Measurements from ENCODE around the gene ZNF180. TPM values are rescaled to one million over a fixed set of nuclear protein-coding genes. Genes with fewer than 3 reads are reported as not detected.
"Not testable (repeated sequence)": the region's sequence is repeated elsewhere in the genome, so short reads cannot be mapped to it uniquely, and the experiment has no call there.

Gene ZNF180
- polyA plus RNA-seq (2012; ENCODE audit: insufficient read depth, insufficient read length): 2.9 TPM

- H3K4me3 ChIP-seq (ENCODE audit: low read length): peak within 1 kb of the TSS; percentile 94
- peak; percentile 93 for DNase-seq (ENCODE audit: low read depth, low spot score)
Observed at GRCh38 chr19:44499962-44500949, at the start of gene ZNF180. TSS of gene ZNF180 (minus strand) at chr19:44500522. CDS start at chr19:44497334, 3,188 bp downstream.

DNA sequence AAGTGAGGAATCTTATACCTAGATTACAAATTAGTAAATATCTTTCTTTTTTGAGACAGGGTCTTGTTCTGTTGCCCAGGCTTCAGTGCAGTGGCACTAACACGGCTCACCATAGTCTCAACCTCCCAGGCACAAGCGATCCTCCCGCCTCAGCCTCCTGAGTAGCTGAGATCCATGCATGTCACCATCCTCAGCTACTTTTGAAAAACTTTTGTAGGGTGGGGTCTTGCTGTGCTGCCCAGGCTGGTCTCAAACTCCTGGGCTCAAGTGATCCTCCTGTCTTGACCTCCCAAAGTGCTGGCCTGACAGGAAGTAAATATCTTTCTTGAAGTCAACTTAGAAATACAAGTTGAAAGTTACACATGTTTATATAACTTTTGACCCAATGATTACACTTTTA is 49.2 kb upstream of the ZNF180 start:
- no peak overlapping the region for H3K4me3 ChIP-seq (ENCODE audit: low read length)
- no peak for DNase-seq (ENCODE audit: low read depth, low spot score)

- DNase-seq (ENCODE audit: low read depth, low spot score): no peak
- no peak overlapping the region for H3K4me3 ChIP-seq (ENCODE audit: low read length)
Observed at GRCh38 chr19:44548736-44549135, 48.4 kb upstream of the ZNF180 start.

DNA sequence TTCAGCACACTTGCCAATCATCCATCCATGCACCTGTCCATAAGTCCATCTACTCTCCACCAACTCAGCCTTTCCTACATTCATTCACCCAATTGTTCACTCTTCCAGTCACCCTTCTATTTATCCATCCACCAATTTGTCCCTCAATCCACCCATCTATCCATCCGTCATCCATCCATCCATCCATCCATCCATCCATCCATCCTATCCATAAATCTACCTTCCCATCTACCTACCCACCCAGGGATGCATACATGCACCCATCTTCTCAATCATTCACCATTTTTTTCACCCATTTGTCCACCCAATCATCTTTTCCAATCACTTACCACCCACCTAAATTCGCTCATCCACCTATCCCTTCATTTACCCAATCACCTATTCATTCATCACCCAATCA is 43.7 kb upstream of the ZNF180 start:
- DNase-seq (ENCODE audit: low read depth, low spot score): no peak
- H3K4me3 ChIP-seq (ENCODE audit: low read length): no peak overlapping the region

DNA sequence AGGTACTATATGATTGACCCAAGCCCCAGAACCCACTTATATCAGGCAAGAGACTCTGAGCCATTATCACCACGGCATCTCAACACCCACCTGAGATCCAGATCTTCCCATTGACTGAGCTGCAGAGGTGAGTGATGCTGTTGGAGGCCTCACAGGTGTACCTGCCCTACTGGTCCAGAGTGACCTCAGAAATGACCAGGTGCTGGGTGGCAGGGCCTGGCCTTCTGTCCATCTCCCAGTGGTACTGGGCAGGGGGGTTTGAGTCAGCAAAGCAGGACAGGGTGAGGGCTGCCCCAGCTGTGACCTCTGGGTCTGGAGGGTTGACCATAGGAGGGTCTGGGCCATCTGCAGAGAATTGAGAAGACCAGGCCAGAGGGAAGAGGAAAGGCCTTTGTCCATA is 42.3 kb upstream of the ZNF180 start:
- no peak overlapping the region for H3K4me3 ChIP-seq (ENCODE audit: low read length)
- no peak for DNase-seq (ENCODE audit: low read depth, low spot score)

- no peak for DNase-seq (ENCODE audit: low read depth, low spot score)
- no peak overlapping the region for H3K4me3 ChIP-seq (ENCODE audit: low read length)
Observed at GRCh38 chr19:44540736-44541135, 40.4 kb upstream of the ZNF180 start.

DNA sequence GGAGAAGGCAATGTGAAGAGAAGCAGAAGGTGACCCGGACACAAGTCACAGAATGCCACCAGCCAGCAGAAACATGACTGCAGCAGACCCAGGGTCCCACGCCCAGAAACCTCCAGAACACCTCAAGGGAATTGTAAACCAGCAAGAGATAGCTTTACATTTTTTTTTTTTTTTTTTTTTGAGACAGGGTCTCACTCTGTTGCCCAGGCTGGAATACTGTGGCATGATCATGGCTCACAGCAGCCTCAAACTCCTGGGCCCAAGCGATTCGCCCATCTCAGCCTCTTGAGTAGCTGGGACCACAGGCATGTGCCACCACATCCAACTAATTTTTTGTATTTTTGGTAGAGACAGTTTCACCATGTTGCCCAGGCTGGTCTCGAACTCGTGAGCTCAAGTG is 39.7 kb upstream of the ZNF180 start:
- H3K4me3 ChIP-seq (ENCODE audit: low read length): no peak overlapping the region
- no peak for DNase-seq (ENCODE audit: low read depth, low spot score)

DNA sequence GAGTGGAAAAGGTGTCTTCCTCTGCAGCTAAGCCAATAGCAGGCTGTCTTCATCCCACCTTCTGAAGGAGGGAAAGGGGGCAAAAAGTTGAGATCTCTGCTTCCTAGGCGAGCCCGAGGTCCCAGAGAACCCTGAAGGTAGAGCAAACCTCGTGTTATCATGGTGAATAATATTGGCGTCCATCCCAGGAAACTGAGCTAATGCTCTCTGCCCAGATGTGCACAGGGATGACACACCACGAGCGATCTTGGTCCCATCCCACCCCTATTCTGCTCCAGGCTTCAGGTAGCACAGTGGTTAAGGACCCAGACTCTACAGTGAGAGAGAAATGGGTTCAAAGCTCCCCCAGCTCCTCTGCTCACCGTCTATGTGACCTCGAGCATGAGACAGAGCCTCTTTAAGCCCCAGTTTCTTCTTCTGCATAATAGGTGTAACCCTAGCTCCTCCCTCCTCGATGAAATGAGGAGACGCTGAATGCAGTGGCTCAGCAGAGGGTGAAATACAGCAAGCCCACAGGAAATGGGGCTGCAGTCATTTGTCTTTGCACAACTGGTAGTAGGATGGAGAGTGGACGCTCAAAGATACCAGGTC is 39.0 kb upstream of the ZNF180 start:
- DNase-seq (ENCODE audit: low read depth, low spot score): no peak
- H3K4me3 ChIP-seq (ENCODE audit: low read length): no peak overlapping the region

GRCh38 chr19:44535361-44535760 is 35.0 kb upstream of the ZNF180 start:
- DNase-seq (ENCODE audit: low read depth, low spot score); H3K4me3 ChIP-seq (ENCODE audit: low read length): not testable (repeated sequence)

DNA sequence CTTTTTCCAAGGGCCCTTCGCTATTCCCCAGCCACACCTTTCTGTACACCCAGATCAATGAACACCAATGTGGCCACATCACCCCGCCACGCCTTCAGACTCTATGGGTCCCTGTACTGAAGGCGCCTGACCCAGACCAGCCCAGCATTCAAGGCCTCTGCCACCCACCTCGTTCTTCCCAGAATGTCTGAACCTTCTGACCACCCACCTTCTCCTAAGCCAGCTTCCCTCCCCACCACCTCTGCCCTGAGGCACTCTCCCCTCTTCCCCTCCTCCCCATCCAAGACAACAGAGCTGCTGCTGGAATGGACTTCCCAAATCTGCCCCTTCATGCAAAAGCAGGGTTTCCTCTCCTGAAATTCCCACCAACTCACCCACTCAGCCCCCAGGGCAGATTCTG is 32.5 kb upstream of the ZNF180 start:
- DNase-seq (ENCODE audit: low read depth, low spot score): no peak
- no peak overlapping the region for H3K4me3 ChIP-seq (ENCODE audit: low read length)

GRCh38 chr19:44530777-44531176 is 30.5 kb upstream of the ZNF180 start:
- DNase-seq (ENCODE audit: low read depth, low spot score): no peak

DNA sequence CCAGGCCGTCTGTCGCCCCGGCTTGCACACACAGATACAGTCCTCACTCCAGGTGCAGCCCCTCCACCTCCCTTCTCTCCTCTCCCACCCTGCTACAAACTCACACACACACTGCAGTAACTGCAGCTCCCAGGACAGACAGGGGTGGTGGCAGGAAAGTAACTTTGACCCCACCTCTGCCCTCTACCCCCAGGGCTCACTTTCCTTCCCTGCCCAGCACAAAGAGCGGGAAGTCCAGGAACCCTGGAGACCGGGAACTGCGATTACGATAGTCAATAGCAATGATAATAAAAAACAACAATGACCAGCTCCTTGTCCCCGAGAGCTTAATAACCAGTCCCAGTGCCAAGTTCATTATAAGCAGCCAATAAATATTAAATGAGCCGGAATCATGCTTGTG is 29.2 kb upstream of the ZNF180 start, which contains the start of gene CEACAM20:
Gene CEACAM20, minus strand, starts transcription at position 140 of the 400 bp plus-strand sequence. CDS start 166 bp downstream, outside the sequence.
- no peak within 1 kb of the TSS for H3K4me3 ChIP-seq (ENCODE audit: low read length)
- no peak for DNase-seq (ENCODE audit: low read depth, low spot score)

More at GRCh38 chr19:44530777-44531176, 30.5 kb upstream of the ZNF180 start:
- no peak overlapping the region for H3K4me3 ChIP-seq (ENCODE audit: low read length)

GRCh38 chr19:44527554-44527953 is 27.2 kb upstream of the ZNF180 start:
- DNase-seq (ENCODE audit: low read depth, low spot score): no peak
- no peak overlapping the region for H3K4me3 ChIP-seq (ENCODE audit: low read length)

GRCh38 chr19:44525721-44526430 is 25.6 kb upstream of the ZNF180 start:
- no peak overlapping the region for H3K4me3 ChIP-seq (ENCODE audit: low read length)
- DNase-seq (ENCODE audit: low read depth, low spot score): no peak

- no peak for DNase-seq (ENCODE audit: low read depth, low spot score)
- H3K4me3 ChIP-seq (ENCODE audit: low read length): no peak overlapping the region
Observed at GRCh38 chr19:44521370-44521769, 21.0 kb upstream of the ZNF180 start.

GRCh38 chr19:44517146-44517545 is 16.8 kb upstream of the ZNF180 start:
- H3K4me3 ChIP-seq (ENCODE audit: low read length): no peak overlapping the region
- DNase-seq (ENCODE audit: low read depth, low spot score): no peak

GRCh38 chr19:44515907-44516306 is 15.6 kb upstream of the ZNF180 start:
- DNase-seq (ENCODE audit: low read depth, low spot score): no peak
- H3K4me3 ChIP-seq (ENCODE audit: low read length): no peak overlapping the region

- H3K4me3 ChIP-seq (ENCODE audit: low read length): no peak overlapping the region
- DNase-seq (ENCODE audit: low read depth, low spot score): no peak
Observed at GRCh38 chr19:44515031-44515430, 14.7 kb upstream of the ZNF180 start.
